Measurements from ENCODE around the gene LLGL2.

LLGL2 gene

DNA sequence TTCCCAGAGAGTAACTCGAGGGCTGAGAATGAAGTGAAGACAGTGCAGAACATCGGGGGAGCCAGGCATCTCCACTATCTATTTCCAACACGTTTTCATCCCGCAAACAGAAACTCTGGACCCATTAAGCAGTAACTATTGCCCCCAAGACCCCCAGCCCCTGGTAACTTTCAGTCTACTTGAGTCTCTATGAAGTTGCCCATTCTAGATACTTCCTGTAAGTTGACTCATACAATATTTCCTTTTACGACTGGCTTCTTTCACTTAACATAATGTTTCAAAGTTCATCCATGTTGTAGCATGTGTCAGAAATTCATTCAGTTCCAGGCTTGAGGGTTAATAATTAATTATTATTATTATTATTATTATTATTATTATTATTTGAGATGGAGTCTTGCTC, 81.6 kb downstream of the LLGL2 start:
- H3K9me3 ChIP-seq (ENCODE audit: control insufficient read depth, insufficient read depth, low read length): no peaks in the 10 kb centered on the region
- no CpG with 5 or more reads among the region's 5 CpGs for WGBS (ENCODE audit: insufficient coverage, insufficient read length)
- no peaks in the 10 kb centered on the region for H3K36me3 ChIP-seq (ENCODE audit: control insufficient read depth, insufficient read depth, low read length)
- no peak overlapping the region for H3K27ac ChIP-seq (ENCODE audit: low read length)
- no peak for DNase-seq (ENCODE audit: low read depth, low spot score)
- H3K4me1 ChIP-seq (ENCODE audit: control insufficient read depth, insufficient read depth, low read length): no peaks in the 10 kb centered on the region
- no peaks in the 10 kb centered on the region for H3K27me3 ChIP-seq (ENCODE audit: control insufficient read depth, insufficient read depth, low read length)
- H3K4me3 ChIP-seq (ENCODE audit: low read length): no peak overlapping the region

- H3K4me1 ChIP-seq (ENCODE audit: control insufficient read depth, insufficient read depth, low read length): no peaks in the 10 kb centered on the region
- no peaks in the 10 kb centered on the region for H3K27me3 ChIP-seq (ENCODE audit: control insufficient read depth, insufficient read depth, low read length)
- H3K9me3 ChIP-seq (ENCODE audit: control insufficient read depth, insufficient read depth, low read length): no peaks in the 10 kb centered on the region
- no peak overlapping the region for H3K4me3 ChIP-seq (ENCODE audit: low read length)
- H3K36me3 ChIP-seq (ENCODE audit: control insufficient read depth, insufficient read depth, low read length): no peaks in the 10 kb centered on the region; the same call in 1 of the 2 replicates
- H3K27ac ChIP-seq (ENCODE audit: low read length): no peak overlapping the region
- WGBS (ENCODE audit: insufficient coverage, insufficient read length): no CpG with 5 or more reads among the region's 25 CpGs
- DNase-seq (ENCODE audit: low read depth, low spot score): no peak
Observed at GRCh38 chr17:75610103-75610984, 84.8 kb downstream of the LLGL2 start.

- H3K27me3 ChIP-seq (ENCODE audit: control insufficient read depth, insufficient read depth, low read length): no peaks in the 10 kb centered on the region
- H3K36me3 ChIP-seq (ENCODE audit: control insufficient read depth, insufficient read depth, low read length): no peaks in the 10 kb centered on the region; the same call in 1 of the 2 replicates
- H3K9me3 ChIP-seq (ENCODE audit: control insufficient read depth, insufficient read depth, low read length): no peaks in the 10 kb centered on the region
- H3K4me1 ChIP-seq (ENCODE audit: control insufficient read depth, insufficient read depth, low read length): no peaks in the 10 kb centered on the region
- no peak for DNase-seq (ENCODE audit: low read depth, low spot score)
- no CpG with 5 or more reads among the region's 20 CpGs for WGBS (ENCODE audit: insufficient coverage, insufficient read length)
- no peak overlapping the region for H3K27ac ChIP-seq (ENCODE audit: low read length)
- H3K4me3 ChIP-seq (ENCODE audit: low read length): no peak overlapping the region
Observed at GRCh38 chr17:75611851-75612429, 86.4 kb downstream of the LLGL2 start.

- DNase-seq (ENCODE audit: low read depth, low spot score): no peak
- Histone ChIP-seq H3K9me3 (ENCODE audit: control insufficient read depth, insufficient read depth, low read length) (no peaks in the 10 kb centered on the region), H3K27ac (ENCODE audit: low read length) (no peak overlapping the region), H3K4me1 (ENCODE audit: control insufficient read depth, insufficient read depth, low read length) (no peaks in the 10 kb centered on the region), H3K4me3 (ENCODE audit: low read length) (no peak overlapping the region), H3K36me3 (ENCODE audit: control insufficient read depth, insufficient read depth, low read length) (no peaks in the 10 kb centered on the region; the same call in 1 of the 2 replicates), H3K27me3 (ENCODE audit: control insufficient read depth, insufficient read depth, low read length) (no peaks in the 10 kb centered on the region)
- WGBS (ENCODE audit: insufficient coverage, insufficient read length): no CpG with 5 or more reads among the region's 27 CpGs
Observed at GRCh38 chr17:75612906-75613626, 87.6 kb downstream of the LLGL2 start.

DNA sequence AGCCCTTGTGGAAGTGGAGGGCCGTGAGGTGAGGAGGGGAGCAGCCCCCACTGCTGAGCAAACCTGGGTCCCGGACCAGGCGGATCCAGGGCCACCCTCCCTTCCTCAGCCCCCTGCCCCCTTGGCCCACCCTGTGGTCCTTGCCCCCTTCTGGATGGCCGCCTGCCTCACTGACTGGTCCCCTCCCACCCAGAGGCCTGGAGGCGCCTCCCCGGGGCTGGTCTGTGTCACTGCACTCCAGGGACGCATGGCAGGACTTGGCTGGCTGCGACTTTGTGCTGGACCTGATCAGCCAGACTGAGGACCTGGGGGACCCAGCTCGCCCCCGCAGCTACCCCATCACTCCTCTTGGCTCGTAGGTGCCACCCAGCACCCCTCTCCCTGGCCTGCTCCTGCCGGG, 88.5 kb downstream of the LLGL2 start:
- no CpG with 5 or more reads among the region's 12 CpGs for WGBS (ENCODE audit: insufficient coverage, insufficient read length)
- Histone ChIP-seq H3K4me1 (ENCODE audit: control insufficient read depth, insufficient read depth, low read length) (no peaks in the 10 kb centered on the region), H3K9me3 (ENCODE audit: control insufficient read depth, insufficient read depth, low read length) (no peaks in the 10 kb centered on the region), H3K4me3 (ENCODE audit: low read length) (no peak overlapping the region), H3K27ac (ENCODE audit: low read length) (no peak overlapping the region), H3K36me3 (ENCODE audit: control insufficient read depth, insufficient read depth, low read length) (no peaks in the 10 kb centered on the region; the same call in 1 of the 2 replicates), H3K27me3 (ENCODE audit: control insufficient read depth, insufficient read depth, low read length) (no peaks in the 10 kb centered on the region)
- DNase-seq (ENCODE audit: low read depth, low spot score): no peak

- DNase-seq (ENCODE audit: low read depth, low spot score): no peak
- Histone ChIP-seq H3K27ac (ENCODE audit: low read length) (no peak overlapping the region), H3K4me3 (ENCODE audit: low read length) (no peak overlapping the region), H3K9me3 (ENCODE audit: control insufficient read depth, insufficient read depth, low read length) (no peaks in the 10 kb centered on the region), H3K4me1 (ENCODE audit: control insufficient read depth, insufficient read depth, low read length) (no peaks in the 10 kb centered on the region), H3K36me3 (ENCODE audit: control insufficient read depth, insufficient read depth, low read length) (no peaks in the 10 kb centered on the region; the same call in 1 of the 2 replicates), H3K27me3 (ENCODE audit: control insufficient read depth, insufficient read depth, low read length) (no peaks in the 10 kb centered on the region)
- WGBS (ENCODE audit: insufficient coverage, insufficient read length): no CpG with 5 or more reads among the region's 19 CpGs
Observed at GRCh38 chr17:75614556-75615270, 89.2 kb downstream of the LLGL2 start.

DNA sequence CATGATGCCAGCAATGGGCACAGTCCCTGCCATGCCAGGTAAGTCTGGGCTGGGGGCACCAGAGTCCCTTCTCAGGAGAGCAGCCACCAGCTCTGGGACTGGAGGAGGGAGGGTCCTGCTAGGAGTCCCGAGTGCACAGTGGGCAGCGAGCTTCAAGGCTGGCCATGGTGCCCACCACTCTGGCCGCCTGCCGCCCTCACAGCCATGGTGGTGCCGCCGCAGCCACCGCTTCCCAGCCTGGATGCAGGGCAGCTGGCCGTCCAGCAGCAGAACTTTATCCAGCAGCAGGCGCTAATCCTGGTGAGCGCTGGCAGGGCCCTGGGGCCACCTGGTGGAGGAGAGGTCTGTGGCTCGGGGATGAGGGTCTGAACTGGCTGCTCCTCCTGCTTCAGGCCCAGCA, 89.8 kb downstream of the LLGL2 start:
- H3K27ac ChIP-seq (ENCODE audit: low read length): no peak overlapping the region
- H3K9me3 ChIP-seq (ENCODE audit: control insufficient read depth, insufficient read depth, low read length): no peaks in the 10 kb centered on the region
- DNase-seq (ENCODE audit: low read depth, low spot score): no peak
- no CpG with 5 or more reads among the region's 11 CpGs for WGBS (ENCODE audit: insufficient coverage, insufficient read length)
- H3K27me3 ChIP-seq (ENCODE audit: control insufficient read depth, insufficient read depth, low read length): no peaks in the 10 kb centered on the region
- no peaks in the 10 kb centered on the region; the same call in 1 of the 2 replicates for H3K36me3 ChIP-seq (ENCODE audit: control insufficient read depth, insufficient read depth, low read length)
- H3K4me3 ChIP-seq (ENCODE audit: low read length): no peak overlapping the region
- no peaks in the 10 kb centered on the region for H3K4me1 ChIP-seq (ENCODE audit: control insufficient read depth, insufficient read depth, low read length)

DNA sequence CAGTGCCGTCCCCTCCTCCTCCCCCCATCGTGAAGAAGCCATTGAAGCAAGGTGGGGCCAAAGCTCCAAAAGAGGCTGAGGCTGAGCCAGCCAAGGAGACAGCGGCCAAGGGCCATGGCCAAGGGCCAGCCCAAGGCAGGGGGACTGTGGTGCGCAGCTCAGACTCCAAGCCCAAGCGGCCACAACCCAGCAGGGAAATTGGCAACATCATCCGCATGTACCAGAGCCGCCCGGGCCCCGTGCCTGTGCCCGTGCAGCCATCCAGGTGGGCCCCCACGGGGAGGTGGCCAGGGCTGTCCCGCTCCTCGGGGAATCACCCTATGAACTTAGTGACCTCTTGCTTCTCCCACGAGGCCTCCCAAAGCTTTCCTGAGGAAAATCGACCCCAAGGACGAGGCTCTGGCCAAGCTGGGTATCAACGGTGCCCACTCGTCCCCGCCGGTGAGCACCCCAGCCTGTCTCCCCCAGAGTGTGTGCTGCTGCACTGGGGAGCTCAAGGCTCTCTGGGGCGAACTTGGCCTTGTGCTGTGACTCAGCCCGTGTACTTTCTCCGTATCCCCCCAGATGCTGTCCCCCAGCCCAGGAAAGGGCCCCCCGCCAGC, 91.1 kb downstream of the LLGL2 start:
- Histone ChIP-seq H3K4me1 (ENCODE audit: control insufficient read depth, insufficient read depth, low read length) (no peaks in the 10 kb centered on the region), H3K36me3 (ENCODE audit: control insufficient read depth, insufficient read depth, low read length) (no peaks in the 10 kb centered on the region; the same call in 1 of the 2 replicates), H3K27me3 (ENCODE audit: control insufficient read depth, insufficient read depth, low read length) (no peaks in the 10 kb centered on the region), H3K9me3 (ENCODE audit: control insufficient read depth, insufficient read depth, low read length) (no peaks in the 10 kb centered on the region), H3K27ac (ENCODE audit: low read length) (no peak overlapping the region), H3K4me3 (ENCODE audit: low read length) (no peak overlapping the region)
- no peak for DNase-seq (ENCODE audit: low read depth, low spot score)
- no CpG with 5 or more reads among the region's 24 CpGs for WGBS (ENCODE audit: insufficient coverage, insufficient read length)

- Histone ChIP-seq H3K4me1 (ENCODE audit: control insufficient read depth, insufficient read depth, low read length) (no peaks in the 10 kb centered on the region), H3K27me3 (ENCODE audit: control insufficient read depth, insufficient read depth, low read length) (no peaks in the 10 kb centered on the region)
- no CpG with 5 or more reads among the region's 16 CpGs for WGBS (ENCODE audit: insufficient coverage, insufficient read length)
Observed at GRCh38 chr17:75617218-75617617, 91.7 kb downstream of the LLGL2 start.

More at GRCh38 chr17:75617218-75617617, 91.7 kb downstream of the LLGL2 start:
- no peaks in the 10 kb centered on the region for H3K9me3 ChIP-seq (ENCODE audit: control insufficient read depth, insufficient read depth, low read length)
- no peak overlapping the region for H3K27ac ChIP-seq (ENCODE audit: low read length)
- H3K36me3 ChIP-seq (ENCODE audit: control insufficient read depth, insufficient read depth, low read length): no peaks in the 10 kb centered on the region; the same call in 1 of the 2 replicates
- H3K4me3 ChIP-seq (ENCODE audit: low read length): no peak overlapping the region
- DNase-seq (ENCODE audit: low read depth, low spot score): no peak
